IPS-18a (cell line): ENCODE measurements around the gene CDH4.
"Not testable (repeated sequence)": the region's sequence is repeated elsewhere in the genome, so short reads cannot be mapped to it uniquely, and the experiment has no call there.

Source experiments
- H3K27ac ChIP-seq: one replicate; pipeline ENCODE4 v1.5.1; 2013; ENCODE audit warnings: low read length
- H3K27me3 ChIP-seq: one replicate; pipeline ENCODE4 v1.6.1; 2013; ENCODE audit warnings: mild to moderate bottlenecking, low read length; ENCODE audit not compliant: control insufficient read depth, insufficient read depth
- H3K36me3 ChIP-seq: one replicate; pipeline ENCODE4 v1.6.1; 2013; ENCODE audit warnings: low read depth, low read length; ENCODE audit not compliant: control insufficient read depth
- H3K4me1 ChIP-seq: one replicate; pipeline ENCODE4 v1.6.1; 2013; ENCODE audit warnings: low read depth, low read length; ENCODE audit not compliant: control insufficient read depth
- H3K4me3 ChIP-seq: one replicate; pipeline ENCODE4 v1.5.1; 2013; ENCODE audit warnings: low read length
- H3K9ac ChIP-seq: one replicate; pipeline ENCODE4 v1.6.1; 2013; ENCODE audit warnings: mild to moderate bottlenecking, low read length, moderate library complexity
- H3K9me3 ChIP-seq: one replicate; pipeline ENCODE4 v1.6.1; 2013; ENCODE audit warnings: low read depth, low read length; ENCODE audit not compliant: control insufficient read depth

Gene CDH4

DNA sequence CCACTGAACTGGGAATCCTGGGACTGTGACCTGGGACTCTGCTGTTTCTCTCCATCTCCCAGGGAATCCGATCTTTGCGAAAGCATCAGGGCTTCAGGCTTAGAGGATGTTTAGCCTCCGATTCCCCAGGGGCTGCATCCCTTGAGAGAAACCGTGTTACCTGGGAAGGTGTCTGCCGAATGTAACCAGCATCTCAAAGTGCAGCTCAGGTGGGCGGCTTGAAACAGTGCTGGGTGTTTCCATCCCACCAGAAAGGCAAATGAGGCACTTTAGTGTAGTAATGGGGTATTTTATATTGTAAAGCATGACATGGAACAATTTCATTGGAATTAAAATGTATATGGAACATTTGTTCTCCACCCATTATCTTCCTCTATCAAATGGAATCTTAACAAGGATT is 15.2 kb downstream of the CDH4 start:
- H3K27me3 ChIP-seq = no peaks in the 10 kb centered on the region
- H3K4me3 ChIP-seq = no peak overlapping the region
- H3K9ac ChIP-seq = no peak overlapping the region
- H3K9me3 ChIP-seq = no peaks in the 10 kb centered on the region
- peaks cover 17% of the 10 kb centered on the region for H3K4me1 ChIP-seq
- H3K27ac ChIP-seq = no peak overlapping the region
- no peaks in the 10 kb centered on the region for H3K36me3 ChIP-seq

DNA sequence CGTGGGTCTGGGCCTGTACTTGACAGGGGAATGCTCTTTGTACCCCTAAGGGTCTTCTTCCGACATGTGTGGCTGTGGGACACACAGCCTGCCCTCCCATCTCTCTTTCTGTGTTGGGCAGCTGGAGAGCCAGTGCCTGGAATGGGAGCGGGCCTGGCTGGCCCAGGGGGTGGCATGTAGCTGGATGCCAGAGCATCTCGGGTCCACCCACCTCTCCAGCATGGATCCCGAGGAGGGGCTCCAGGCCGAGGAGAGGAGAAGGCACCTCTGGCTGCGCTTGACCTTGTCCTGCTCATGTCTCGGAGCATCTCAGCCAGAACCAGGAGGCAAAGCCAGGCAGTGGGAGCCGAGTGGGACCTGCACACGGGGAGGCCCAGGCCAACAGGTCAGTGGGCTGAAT is 16.0 kb downstream of the CDH4 start:
- Histone ChIP-seq H3K9me3 (no peaks in the 10 kb centered on the region), H3K4me3 (no peak overlapping the region), H3K27me3 (no peaks in the 10 kb centered on the region), H3K4me1 (peaks cover 16% of the 10 kb centered on the region), H3K9ac (no peak overlapping the region), H3K36me3 (no peaks in the 10 kb centered on the region), H3K27ac (no peak overlapping the region)

DNA sequence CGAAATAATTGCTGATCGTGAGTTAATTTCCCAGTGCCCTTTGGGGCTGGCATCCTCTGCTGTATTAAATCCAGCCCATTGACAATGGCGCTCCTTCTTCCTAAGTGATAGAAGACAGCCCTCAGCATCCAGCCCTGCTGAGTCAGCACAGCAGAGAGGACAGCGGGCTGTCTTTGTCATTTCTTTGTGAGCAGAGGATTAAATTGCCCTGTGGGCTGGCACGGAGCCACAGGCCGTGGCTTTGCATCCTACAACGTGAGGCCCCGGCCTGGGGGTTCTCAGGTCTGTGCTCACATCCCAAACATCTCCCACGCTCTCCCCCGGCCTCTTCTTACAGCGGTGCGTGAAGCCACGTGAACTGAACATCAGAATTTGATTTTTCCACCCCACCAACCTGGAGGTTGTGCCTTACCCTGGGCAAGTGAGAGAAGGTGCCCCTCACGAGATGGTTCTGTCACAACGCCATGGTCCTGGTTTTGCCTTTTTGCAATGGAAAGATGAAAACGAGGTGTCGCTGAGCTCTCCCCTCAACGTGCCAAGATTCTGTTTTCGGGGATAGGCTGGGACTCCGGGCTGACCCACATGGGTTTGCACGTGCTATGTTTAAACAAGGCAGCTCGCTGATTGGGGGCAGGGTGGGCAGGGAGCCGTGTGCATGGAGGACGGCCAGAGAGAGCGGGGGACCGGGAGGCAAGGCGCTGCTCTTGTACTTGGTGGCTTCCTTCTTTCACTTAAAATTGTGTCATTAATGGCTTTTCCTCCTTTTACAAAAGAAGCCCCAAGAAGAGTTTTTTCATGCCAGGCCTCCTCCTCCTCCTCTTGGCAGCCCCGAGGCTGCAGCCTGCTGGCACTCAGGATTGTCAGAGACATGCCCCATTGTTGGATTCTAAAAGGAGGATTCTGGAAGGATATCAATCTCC is 19.5 kb downstream of the CDH4 start:
- Histone ChIP-seq H3K36me3 (no peaks in the 10 kb centered on the region), H3K9me3 (no peaks in the 10 kb centered on the region), H3K9ac (no peak overlapping the region), H3K27me3 (no peaks in the 10 kb centered on the region), H3K27ac (no peak overlapping the region), H3K4me3 (no peak overlapping the region), H3K4me1 (peaks cover 14% of the 10 kb centered on the region)

DNA sequence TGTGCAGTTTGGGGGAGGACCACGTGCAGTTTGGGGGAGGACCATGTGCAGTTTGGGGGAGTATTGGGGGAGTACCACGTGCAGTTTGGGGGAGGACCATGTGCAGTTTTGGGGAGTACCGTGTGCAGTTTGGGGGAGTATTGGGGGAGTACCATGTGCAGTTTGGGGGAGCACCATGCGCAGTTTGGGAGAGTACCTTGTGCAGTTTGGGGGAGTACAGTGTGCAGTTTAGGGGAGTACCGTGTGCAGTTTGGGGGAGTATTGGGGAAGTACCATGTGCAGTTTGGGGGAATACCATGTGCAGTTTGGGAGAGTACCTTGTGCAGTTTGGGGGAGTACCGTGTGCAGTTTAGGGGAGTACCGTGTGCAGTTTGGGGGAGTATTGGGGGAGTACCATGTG is 21.0 kb downstream of the CDH4 start:
- not testable (repeated sequence) for H3K9me3 ChIP-seq, H3K36me3 ChIP-seq, H3K4me3 ChIP-seq, H3K27ac ChIP-seq, H3K27me3 ChIP-seq, H3K9ac ChIP-seq
- H3K4me1 ChIP-seq = peaks cover 14% of the 10 kb centered on the region

DNA sequence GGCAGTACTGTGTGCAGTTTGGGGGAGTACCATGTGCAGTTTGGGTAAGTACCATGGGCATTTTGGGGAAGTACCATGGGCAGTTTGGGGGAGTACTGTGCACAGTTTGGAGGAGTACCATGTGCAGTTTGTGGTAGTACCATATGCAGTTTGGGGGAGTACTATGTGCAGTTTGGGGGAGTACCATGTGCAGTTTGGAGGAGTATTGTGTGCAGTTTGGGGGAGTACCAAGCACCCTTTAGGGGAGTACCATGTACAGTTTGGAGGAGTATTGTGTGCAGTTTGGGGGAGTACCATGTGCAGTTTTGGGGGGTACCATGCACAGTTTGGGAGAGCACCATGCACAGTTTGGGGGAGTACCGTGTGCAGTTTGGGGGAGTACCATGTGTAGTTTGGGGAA is 21.6 kb downstream of the CDH4 start:
- H3K4me1 ChIP-seq = peaks cover 14% of the 10 kb centered on the region
- not testable (repeated sequence) for H3K36me3 ChIP-seq, H3K4me3 ChIP-seq, H3K27me3 ChIP-seq, H3K9ac ChIP-seq, H3K9me3 ChIP-seq, H3K27ac ChIP-seq

DNA sequence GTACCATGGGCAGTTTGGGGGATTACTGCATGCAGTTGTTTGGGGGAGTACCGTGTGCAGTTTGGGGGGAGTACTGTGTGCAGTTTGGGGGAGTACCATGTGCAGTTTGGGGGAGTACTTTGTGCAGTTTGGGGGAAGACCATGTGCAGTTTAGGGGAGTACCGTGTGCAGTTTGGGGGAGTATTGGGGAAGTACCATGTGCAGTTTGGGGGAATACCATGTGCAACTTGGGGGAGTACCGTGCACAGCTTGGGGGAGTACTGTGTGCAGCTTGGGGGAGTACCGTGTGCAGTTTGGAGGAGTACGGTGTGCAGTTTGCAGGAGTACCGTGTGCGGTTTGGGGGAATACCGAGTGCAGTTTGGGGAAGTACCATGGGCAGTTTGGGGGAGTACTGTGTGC is 22.3 kb downstream of the CDH4 start:
- Histone ChIP-seq H3K36me3 (no peaks in the 10 kb centered on the region), H3K4me3 (no peak overlapping the region), H3K9ac (no peak overlapping the region), H3K27me3 (no peaks in the 10 kb centered on the region), H3K4me1 (peaks cover 14% of the 10 kb centered on the region), H3K27ac (no peak overlapping the region), H3K9me3 (no peaks in the 10 kb centered on the region)

DNA sequence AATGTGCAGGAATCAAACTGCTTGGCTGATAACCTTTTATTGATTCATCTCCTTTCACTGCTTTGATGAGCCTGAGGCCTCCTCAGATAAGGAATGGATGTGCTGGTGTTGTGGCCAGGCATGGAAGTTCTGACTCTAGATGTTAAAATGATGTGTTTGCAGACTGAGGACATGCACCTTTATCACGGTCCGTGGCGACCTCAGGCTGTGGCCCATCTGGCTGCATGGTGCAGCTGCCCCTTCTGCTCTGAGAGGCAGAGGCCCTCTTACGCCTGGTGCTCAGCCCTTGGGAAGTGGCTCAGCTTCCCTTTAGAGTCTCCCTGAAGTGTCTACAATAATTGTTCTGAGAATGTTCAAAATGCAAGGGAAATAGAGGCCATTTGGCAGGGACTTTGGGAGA is 26.2 kb downstream of the CDH4 start:
- H3K4me1 ChIP-seq = no peaks in the 10 kb centered on the region
- H3K36me3 ChIP-seq = no peaks in the 10 kb centered on the region
- H3K27me3 ChIP-seq = no peaks in the 10 kb centered on the region
- H3K27ac ChIP-seq = no peak overlapping the region
- H3K9me3 ChIP-seq = no peaks in the 10 kb centered on the region
- no peak overlapping the region for H3K4me3 ChIP-seq
- H3K9ac ChIP-seq = no peak overlapping the region

DNA sequence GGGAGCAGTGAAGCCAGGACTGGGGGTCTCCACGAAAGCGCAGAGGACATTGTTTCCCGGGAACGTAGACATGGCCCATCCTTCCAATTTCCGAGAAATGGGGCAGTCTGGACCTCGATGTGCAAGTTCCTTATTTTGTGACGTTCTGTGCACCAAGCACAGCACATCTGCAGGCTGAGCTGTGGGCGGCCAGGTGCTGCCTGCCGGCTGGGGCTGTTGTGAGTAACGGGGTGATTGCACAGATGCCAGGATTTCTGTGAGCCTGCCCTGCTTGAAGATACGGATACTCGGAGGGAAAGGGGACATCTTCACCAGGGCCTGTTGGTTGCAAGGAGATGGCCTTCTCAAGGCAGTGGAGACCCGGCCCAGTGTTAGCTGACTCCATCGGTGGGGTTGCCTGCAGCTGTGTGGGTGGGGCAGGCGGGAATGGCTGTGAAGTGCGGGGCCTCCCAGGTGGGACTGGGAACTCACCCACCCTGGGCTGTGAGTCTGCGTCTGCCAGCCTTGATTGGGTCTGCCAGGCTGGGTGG is 27.6 kb downstream of the CDH4 start:
- Histone ChIP-seq H3K36me3 (no peaks in the 10 kb centered on the region), H3K27me3 (no peaks in the 10 kb centered on the region), H3K27ac (no peak overlapping the region), H3K9ac (no peak overlapping the region), H3K9me3 (no peaks in the 10 kb centered on the region), H3K4me3 (no peak overlapping the region), H3K4me1 (no peaks in the 10 kb centered on the region)

DNA sequence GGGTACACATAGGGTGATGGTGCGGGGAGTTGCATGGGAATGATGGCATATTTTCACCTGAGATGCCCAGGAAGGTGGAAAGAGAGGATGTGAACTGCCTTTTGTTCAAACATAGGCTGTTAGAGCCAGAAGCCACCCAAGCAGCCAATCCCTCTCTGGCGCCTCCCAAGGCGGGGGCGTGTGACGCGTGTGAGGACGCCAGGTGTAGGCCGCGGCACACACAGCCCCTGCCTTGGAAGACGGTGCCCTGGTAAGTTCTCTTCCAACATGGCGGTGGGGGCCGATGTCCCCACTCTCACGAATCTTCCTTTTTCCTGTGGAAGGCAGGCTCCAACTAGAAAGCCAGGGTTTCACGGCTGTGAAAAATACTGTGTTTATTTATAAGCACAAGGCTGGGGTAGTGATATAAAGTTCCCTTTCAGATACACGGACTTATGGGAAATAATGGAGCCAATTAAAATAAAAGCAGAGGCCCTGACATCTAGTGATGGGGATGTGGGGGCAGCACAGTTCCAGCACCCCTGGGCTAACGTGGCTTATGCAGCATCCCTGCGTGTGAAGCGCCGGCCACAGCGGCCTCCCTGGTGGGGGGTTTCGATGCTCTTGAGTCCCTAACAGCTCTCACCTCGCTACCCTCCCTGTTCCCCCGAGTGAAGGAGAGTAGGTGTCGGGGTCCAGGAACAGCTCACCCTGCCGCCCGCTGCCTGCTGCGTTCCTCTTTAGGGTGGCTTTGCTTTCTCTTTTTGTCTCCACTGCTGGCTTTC is 28.3 kb downstream of the CDH4 start:
- Histone ChIP-seq H3K36me3 (no peaks in the 10 kb centered on the region), H3K9ac (no peak overlapping the region), H3K27me3 (no peaks in the 10 kb centered on the region), H3K9me3 (no peaks in the 10 kb centered on the region), H3K4me3 (no peak overlapping the region), H3K4me1 (no peaks in the 10 kb centered on the region), H3K27ac (no peak overlapping the region)

DNA sequence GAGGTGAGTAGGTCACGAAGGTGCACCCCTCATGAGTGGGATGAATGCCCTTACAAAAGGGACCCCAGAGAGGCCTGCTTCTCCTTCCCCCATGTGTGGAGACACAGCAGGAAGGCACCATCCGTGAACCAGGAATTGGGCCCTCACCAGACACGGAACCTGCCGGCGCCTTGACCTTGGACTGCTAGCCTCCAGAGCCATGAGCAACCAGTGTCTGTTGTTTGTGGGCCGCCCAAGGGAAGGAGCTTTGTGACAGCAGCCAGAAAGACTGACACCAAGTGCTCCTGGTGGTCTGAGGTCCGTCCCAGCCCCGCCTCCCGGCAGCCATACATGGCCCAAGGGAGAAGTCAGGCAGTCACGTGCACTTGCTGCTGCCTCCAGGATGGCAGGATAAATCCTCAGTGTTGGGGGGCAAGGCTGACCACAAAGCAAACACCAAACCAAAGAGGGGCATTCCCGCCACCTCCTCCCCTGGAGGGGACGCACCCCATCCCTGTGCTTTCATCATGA is 29.3 kb downstream of the CDH4 start:
- no peaks in the 10 kb centered on the region for H3K9me3 ChIP-seq

DNA sequence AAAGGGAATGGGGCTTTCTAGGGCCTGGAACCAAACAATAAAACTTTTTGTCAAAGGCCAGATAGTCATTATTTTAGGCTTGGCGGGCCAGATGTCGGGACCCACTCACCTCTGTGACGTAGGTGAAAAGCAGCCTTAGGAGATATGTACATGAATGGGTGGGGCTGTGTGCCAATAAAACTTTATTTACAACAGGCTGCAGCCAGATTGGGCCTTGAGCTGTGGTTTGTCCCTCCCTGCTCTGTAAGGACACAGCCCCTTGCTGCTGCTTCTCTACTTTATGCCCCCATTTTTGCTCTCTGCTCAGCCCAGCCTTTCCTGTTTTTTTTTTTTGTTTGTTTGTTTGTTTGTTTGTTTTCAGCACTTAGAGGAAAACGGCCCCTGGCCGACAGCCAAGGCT is 32.7 kb downstream of the CDH4 start:
- no peak overlapping the region for H3K27ac ChIP-seq
- H3K9me3 ChIP-seq = no peaks in the 10 kb centered on the region
- H3K36me3 ChIP-seq = no peaks in the 10 kb centered on the region
- H3K4me1 ChIP-seq = no peaks in the 10 kb centered on the region
- no peaks in the 10 kb centered on the region for H3K27me3 ChIP-seq
- H3K4me3 ChIP-seq = no peak overlapping the region
- H3K9ac ChIP-seq = no peak overlapping the region

More for the DNA sequence above, 29.3 kb downstream of the CDH4 start:
- no peak overlapping the region for H3K27ac ChIP-seq
- no peaks in the 10 kb centered on the region for H3K4me1 ChIP-seq
- no peaks in the 10 kb centered on the region for H3K36me3 ChIP-seq
- no peak overlapping the region for H3K9ac ChIP-seq
- no peaks in the 10 kb centered on the region for H3K27me3 ChIP-seq
- no peak overlapping the region for H3K4me3 ChIP-seq
